ENCODE data around the gene VEGFA.

VEGFA gene

GRCh38 chr6:43773980-43774775 is 4.2 kb downstream of the VEGFA start:
- TF ChIP-seq TCF4 (CRISPR knock-in tag; IDR thresholded peaks at IDR 0.05; ENCODE audit: borderline replicate concordance) (no peak), TSHZ2 (CRISPR knock-in tag; IDR thresholded peaks at IDR 0.05) (no peak), ZNF8 (CRISPR knock-in tag; IDR thresholded peaks at IDR 0.05) (no peak), ESRRG (CRISPR knock-in tag; IDR thresholded peaks at IDR 0.05) (no peak), POU6F1 (CRISPR knock-in tag; IDR thresholded peaks at IDR 0.05; ENCODE audit: borderline replicate concordance, low read depth) (no peak), PATZ1 (CRISPR knock-in tag; IDR thresholded peaks at IDR 0.05; ENCODE audit: borderline replicate concordance) (no peak), ZC3H10 (CRISPR knock-in tag; IDR thresholded peaks at IDR 0.05) (no peak), ARNTL (CRISPR knock-in tag; IDR thresholded peaks at IDR 0.05; ENCODE audit: borderline replicate concordance, low read depth) (no peak)

GRCh38 chr6:43774776-43775534 is 4.9 kb downstream of the VEGFA start:
- TF ChIP-seq POU6F1 (CRISPR knock-in tag; IDR thresholded peaks at IDR 0.05; ENCODE audit: borderline replicate concordance, low read depth) (0 out of 2 replicates have a peak, but pooled peaks have one; percentile 12), ZNF8 (CRISPR knock-in tag; IDR thresholded peaks at IDR 0.05) (no peak)
- ATAC-seq = peak; percentile 37

More at GRCh38 chr6:43773980-43774775, 4.2 kb downstream of the VEGFA start:
- ATAC-seq = no peak

- ATAC-seq = no peak
- TF ChIP-seq PPARA (CRISPR knock-in tag; IDR thresholded peaks at IDR 0.05; ENCODE audit: borderline replicate concordance) (no peak), ZNF8 (CRISPR knock-in tag; IDR thresholded peaks at IDR 0.05) (no peak), ZC3H10 (CRISPR knock-in tag; IDR thresholded peaks at IDR 0.05) (no peak), ZNF70 (CRISPR knock-in tag; IDR thresholded peaks at IDR 0.05) (no peak), RARB (CRISPR knock-in tag; IDR thresholded peaks at IDR 0.05) (no peak), OSR1 (CRISPR knock-in tag; IDR thresholded peaks at IDR 0.05) (no peak), ESRRG (CRISPR knock-in tag; IDR thresholded peaks at IDR 0.05) (no peak), TCF4 (CRISPR knock-in tag; IDR thresholded peaks at IDR 0.05; ENCODE audit: borderline replicate concordance) (no peak), CSDC2 (CRISPR knock-in tag; IDR thresholded peaks at IDR 0.05) (no peak), TSHZ2 (CRISPR knock-in tag; IDR thresholded peaks at IDR 0.05) (no peak), CREB5 (CRISPR knock-in tag; IDR thresholded peaks at IDR 0.05; ENCODE audit: low read depth) (no peak), TOX (CRISPR knock-in tag; IDR thresholded peaks at IDR 0.05; ENCODE audit: borderline replicate concordance) (no peak), PATZ1 (CRISPR knock-in tag; IDR thresholded peaks at IDR 0.05; ENCODE audit: borderline replicate concordance) (no peak)
Measured at GRCh38 chr6:43775535-43775885, 5.5 kb downstream of the VEGFA start.

Measured in SK-N-SH treated with all-trans-retinoic acid at 6 μM for 48 hours (cell line).